ENCODE measurements around the gene OR7D4.
"Not testable (repeated sequence)": the region's sequence is repeated elsewhere in the genome, so short reads cannot be mapped to it uniquely, and the experiment has no call there.

The OR7D4 gene

DNA sequence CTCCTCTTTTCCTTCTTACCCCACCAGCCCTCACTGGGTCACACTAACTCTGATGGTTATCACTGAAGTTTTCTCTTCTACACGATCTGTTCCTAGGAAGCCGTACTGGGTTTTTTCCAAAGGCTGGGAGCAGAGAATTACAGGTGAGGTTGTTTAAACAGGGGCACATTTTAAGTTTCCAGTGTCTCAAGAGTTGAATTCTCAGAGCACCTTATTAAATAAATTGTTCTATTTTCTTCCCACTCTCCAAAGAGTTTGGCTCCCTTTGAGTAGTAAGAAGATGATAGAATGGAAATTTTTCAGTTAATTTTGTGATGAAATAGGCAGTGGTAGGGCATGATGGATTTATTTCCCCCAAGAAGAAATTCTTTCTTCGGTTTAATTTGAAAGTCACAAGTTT lies at the start of gene OR7D4:
TSS of gene OR7D4 (minus strand) at position 101 of the 400 bp plus-strand sequence. CDS start 4,752 bp downstream, outside the sequence.
- DNase-seq = no peak

DNA sequence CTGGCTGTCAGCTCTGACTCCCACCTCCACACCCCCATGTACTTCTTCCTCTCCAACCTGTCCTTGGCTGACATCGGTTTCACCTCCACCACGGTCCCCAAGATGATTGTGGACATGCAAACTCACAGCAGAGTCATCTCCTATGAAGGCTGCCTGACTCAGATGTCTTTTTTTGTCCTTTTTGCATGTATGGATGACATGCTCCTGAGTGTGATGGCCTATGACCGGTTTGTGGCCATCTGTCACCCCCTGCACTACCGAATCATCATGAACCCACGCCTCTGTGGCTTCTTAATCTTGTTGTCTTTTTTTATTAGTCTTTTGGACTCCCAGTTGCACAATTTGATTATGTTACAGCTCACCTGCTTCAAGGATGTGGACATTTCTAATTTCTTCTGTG lies 31.8 kb upstream of the OR7D4 start:
- no peak for DNase-seq

DNA sequence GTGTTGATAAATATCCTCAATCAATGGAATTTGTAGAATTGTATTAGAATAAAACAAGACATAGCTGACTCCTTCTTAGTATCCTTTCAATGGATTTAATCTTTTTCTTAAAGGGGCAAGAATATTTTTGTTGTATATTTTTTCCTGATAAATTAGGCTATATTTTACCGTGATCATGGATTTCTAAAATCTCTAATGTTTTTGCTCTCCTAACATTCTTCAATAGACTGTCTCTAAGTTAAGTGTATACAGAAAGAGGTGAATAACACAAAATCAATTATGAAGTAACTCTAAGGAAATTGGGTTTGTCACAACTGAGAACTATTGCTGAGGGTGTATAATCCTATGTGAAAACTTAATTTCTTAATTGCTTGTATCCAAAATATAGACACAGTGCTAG lies 31.2 kb upstream of the OR7D4 start, which contains the start of gene OR7E24:
TSS of gene OR7E24 (plus strand) at position 301 of the 400 bp plus-strand sequence. CDS start 114 bp downstream, outside the sequence.
- no peak for DNase-seq

DNA sequence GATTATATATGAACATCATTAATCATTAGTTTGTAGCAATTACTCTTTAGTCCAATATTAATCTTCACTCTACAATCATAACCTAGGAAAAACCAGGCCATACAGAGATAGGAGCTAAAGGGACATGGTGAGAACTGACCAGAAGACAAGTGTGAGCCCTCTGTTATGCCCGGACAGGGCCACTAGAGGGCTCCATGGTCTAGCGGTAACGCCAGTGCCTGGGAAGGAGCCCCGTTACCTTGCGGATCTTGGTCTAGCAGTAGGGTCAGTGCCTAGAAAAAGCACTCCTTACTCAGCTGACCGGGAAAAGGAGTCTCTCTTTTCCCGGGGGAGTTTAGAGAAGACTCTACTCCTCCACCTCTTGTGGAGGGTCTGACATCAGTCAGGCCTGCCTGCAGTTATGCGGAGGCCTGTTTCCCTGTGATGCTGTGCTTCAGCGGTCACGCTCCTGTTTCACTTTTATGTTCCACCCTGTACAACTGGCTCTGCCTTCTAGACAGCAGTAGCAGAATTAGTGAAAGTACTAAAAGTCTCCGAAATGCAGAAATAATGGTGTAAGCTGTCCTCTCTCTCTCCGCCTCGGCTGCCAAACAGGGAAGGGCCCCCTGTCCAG lies 13.8 kb downstream of the OR7D4 start:
- peak; percentile 81 for DNase-seq

DNA sequence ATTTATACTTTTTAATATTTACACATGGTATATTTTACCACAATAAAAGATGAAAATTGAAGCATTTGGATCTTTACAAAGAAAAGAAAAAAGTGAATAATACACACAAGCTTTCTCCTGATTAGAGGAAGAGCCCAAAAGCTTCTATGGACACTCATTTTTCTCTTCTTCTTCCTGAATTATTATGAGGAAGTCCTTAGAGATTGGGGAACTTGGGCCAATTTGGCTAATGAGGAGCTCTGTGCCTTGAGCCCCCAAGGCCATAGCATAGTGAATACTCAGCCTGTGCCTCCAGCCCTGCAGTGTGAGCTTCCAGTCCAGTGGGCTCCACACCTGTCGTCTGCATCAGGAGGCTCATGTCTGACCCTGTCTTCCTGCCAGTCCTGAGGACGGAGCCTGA lies 21.3 kb downstream of the OR7D4 start:
- DNase-seq = not testable (repeated sequence)

GRCh38 chr19:9189535-9189934 lies 29.9 kb downstream of the OR7D4 start:
- DNase-seq = no peak

DNA sequence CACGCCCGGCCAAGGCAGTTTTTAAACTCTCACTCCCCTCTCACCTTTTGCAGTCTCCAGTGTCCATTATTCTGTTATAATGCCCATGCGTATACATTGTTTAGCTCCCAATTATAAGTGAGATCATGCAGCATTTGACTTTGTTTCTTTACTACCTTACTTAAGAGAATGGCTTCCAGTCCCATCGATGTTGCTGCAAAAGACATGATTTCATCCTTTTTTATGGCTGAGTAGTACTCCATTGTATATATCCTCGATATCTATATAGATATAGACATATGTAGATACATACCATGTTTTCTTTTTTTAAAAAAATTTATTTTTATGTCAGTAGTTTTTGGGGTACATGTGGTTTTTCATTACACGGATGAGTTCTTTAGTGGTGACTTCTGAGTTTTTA lies 32.2 kb downstream of the OR7D4 start:
- DNase-seq = no peak

- no peak for DNase-seq
Observed at GRCh38 chr19:9183000-9183399, 36.4 kb downstream of the OR7D4 start.

GRCh38 chr19:9178901-9179300 lies 40.5 kb downstream of the OR7D4 start, which contains the start of gene OR7D2:
OR7D2 (plus strand) TSS chr19:9178979; CDS start chr19:9185782, 6,803 bp downstream.
- no peak for DNase-seq

GRCh38 chr19:9175326-9175725 lies 44.1 kb downstream of the OR7D4 start:
- no peak for DNase-seq

- DNase-seq = no peak
Observed at GRCh38 chr19:9171393-9171991, 47.9 kb downstream of the OR7D4 start.

- DNase-seq = no peak
Observed at GRCh38 chr19:9166846-9167245, 52.5 kb downstream of the OR7D4 start.

GRCh38 chr19:9165261-9165660 lies 54.1 kb downstream of the OR7D4 start:
- no peak for DNase-seq

DNA sequence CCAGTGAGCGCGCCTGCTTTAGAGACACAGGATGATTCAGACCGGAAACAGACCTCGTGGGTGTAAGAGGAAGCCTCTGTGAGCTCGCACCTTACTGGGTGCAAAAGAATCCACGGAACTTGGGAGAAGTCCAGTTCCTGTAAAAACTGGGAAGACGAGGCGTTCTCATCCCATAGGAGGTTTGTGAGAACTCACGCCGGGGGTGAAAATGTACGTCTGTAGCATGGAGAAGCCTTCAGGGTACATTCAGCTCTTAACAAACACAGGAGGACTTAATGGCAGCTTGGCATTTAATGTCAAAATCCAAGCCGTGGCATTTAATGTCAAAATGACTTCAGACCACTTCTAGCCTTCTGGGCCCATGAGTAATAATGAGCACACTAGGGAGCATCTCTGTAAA lies 58.0 kb downstream of the OR7D4 start:
- no peak for DNase-seq
